Pancreas (tissue), 10 donors: Measurements from ENCODE around the gene GDE1. TPM values are rescaled to one million over a fixed set of nuclear protein-coding genes. Genes with fewer than 3 reads are reported as not detected.
A peak's percentile ranks its signal among the peaks of the same experiment; 100 is the strongest.

Experiments
- ATAC-seq, 4 donors: fragments of 200-7000 bp; cut with Tn5 transposase; one replicate each; pipeline versions ENCODE4 v1.8.0 to v1.9.1; 2020; ENCODE audit warnings: mild to moderate bottlenecking in 4 of 4, moderate library complexity in 4 of 4
- DNase-seq, 6 donors: peaks; one replicate each; pipeline ENCODE4 v3.0.0-alpha.2; 2020
- FAIRE-seq: peaks from 2 replicates; lab custom pipeline; 2012; peaks lifted over from hg19 to GRCh38; lab: Jason Lieb, UNC
- H3K27ac ChIP-seq, 4 donors: fragments of 200-600 bp; sonication (generic); 1 replicate in 3 of 4; 2 replicates in 1 of 4; pipeline versions ENCODE4 v1.5.0 to v1.8.0; 2020
- H3K27me3 ChIP-seq, 4 donors: fragments of 200-600 bp; one replicate each; pipeline ENCODE4 v1.8.0; 2021
- H3K36me3 ChIP-seq, 3 donors: fragments of 200-600 bp; sonication (generic) in 1 of 3; one replicate each; pipeline versions ENCODE4 v1.5.0 to v1.8.0; 2020 to 2021
- H3K4me1 ChIP-seq, 3 donors: fragments of 200-600 bp; one replicate each; pipeline ENCODE4 v1.8.0; 2021
- H3K4me3 ChIP-seq, 4 donors: fragments of 200-600 bp; sonication (generic) in 2 of 4; one replicate each; pipeline versions ENCODE4 v1.5.0 to v1.8.0; 2020 to 2021
- H3K9me3 ChIP-seq, 4 donors: fragments of 200-600 bp; one replicate each; pipeline ENCODE4 v1.8.0; 2021
- CTCF ChIP-seq, 4 donors: fragments of 200-600 bp; sonication (generic) in 3 of 4; IDR thresholded peaks; one replicate each; pipeline versions ENCODE4 v1.5.0 to v1.8.0; 2021; ENCODE audit warnings: antibody characterized with exemption in 4 of 4
- WGBS, 2 donors: extraction: QIAGEN DNeasy Blood & Tissue Kit; methylation state at CpG; one replicate each; pipeline ENCODE4 v1.1.7; 2013; 5-methylcytosine and 5-hydroxymethylcytosine counted together
- intact Hi-C, 3 donors: fragments of 100-400 bp; cut with DNase I; formaldehyde crosslinking; loops; one replicate each; pipeline versions ENCODE4 v1.11.1 to v1.14.2; 2022
- polyA plus RNA-seq, 2 donors: library from polyadenylated mRNA; stranded (reverse); fragments of 200-250 nt; gene quantifications; one replicate each; pipeline ENCODE4 v1.2.3, GENCODE V29; 2013
- total RNA-seq, 6 donors: library from RNA; stranded (reverse); fragmentation: NEBNext Ultra II Directional in 4 of 6; extraction: Animal tissue kit (Norgen Biotek cat#: 25700) in 4 of 6; gene quantifications; one replicate each; pipeline versions ENCODE4 v1.2.1 to v1.2.4, GENCODE V29; 2021 to 2023
- donor health status: healthy with polysubstance abuse.
- donor health status: DM: no; HTN: no; CAD: no; lungs with moderate emphysema.
- donor health status: DM: no; HTN: no; CAD: no.
- donor health status: control.
- donor health status: control.
- donor health status: Bipolar disorder and iron deficiency.
- donor health status: DM: yes; HTN: yes; CAD: no.
- donor health status: DM: no; HTN: no; CAD: no.
- donor health status: DM: no; HTN: no; CAD: no.
- donor health status: DM: yes; HTN: yes; CAD: no.

The GDE1 gene
- total and polyA plus RNA-seq, 8 donors = 14.3 to 39.4 (median 27.2) TPM

GRCh38 chr16:19517424-19518089, 4.3 kb downstream of the GDE1 start:
- H3K27me3 ChIP-seq = no peaks in the 10 kb centered on the region
- ATAC-seq = no peak
- 86% methylated on average over 8 of the region's 8 CpGs for WGBS, 2 donors
- DNase-seq = no peak
- TF ChIP-seq CTCF (IDR thresholded peaks at IDR 0.05) = no peak
- intact Hi-C loops = loop anchor here in 1 of 3 donors (10.0 kb wide), 1 partner anchor 423 kb away; no protein-coding TSS in a partner anchor
- no peak for FAIRE-seq
- peaks cover 0 to 18% (median 7%) of the 10 kb centered on the region in 3 donors for H3K36me3 ChIP-seq
- H3K4me1 ChIP-seq = peaks cover 11 to 39% (median 13%) of the 10 kb centered on the region in 3 donors
- no peak overlapping the region for H3K27ac ChIP-seq
- no peaks in the 10 kb centered on the region for H3K9me3 ChIP-seq
- H3K4me3 ChIP-seq = no peak overlapping the region

- intact Hi-C loops = loop anchor here in 1 of 3 donors (10.0 kb wide), 1 partner anchor 421 kb away; no protein-coding TSS in a partner anchor
- 96% methylated on average over 2 of the region's 2 CpGs for WGBS, 2 donors
- H3K4me3 ChIP-seq = no peak overlapping the region
- no peaks in the 10 kb centered on the region for H3K27me3 ChIP-seq
- TF ChIP-seq CTCF (IDR thresholded peaks at IDR 0.05) = no peak
- ATAC-seq = no peak
- FAIRE-seq = no peak
- no peaks in the 10 kb centered on the region for H3K9me3 ChIP-seq
- no peak overlapping the region for H3K27ac ChIP-seq
- peaks cover 0 to 18% (median 7%) of the 10 kb centered on the region in 3 donors for H3K36me3 ChIP-seq
- DNase-seq = no peak
- peaks cover 9 to 36% (median 12%) of the 10 kb centered on the region in 3 donors for H3K4me1 ChIP-seq
Observed at GRCh38 chr16:19515757-19516156, 6.1 kb downstream of the GDE1 start.

- TF ChIP-seq CTCF (IDR thresholded peaks at IDR 0.05) = no peak
- peaks cover 0 to 15% (median 0%) of the 10 kb centered on the region in 3 donors for H3K4me1 ChIP-seq
- FAIRE-seq = peak; percentile 97
- H3K4me3 ChIP-seq = no peak overlapping the region
- no peaks in the 10 kb centered on the region for H3K9me3 ChIP-seq
- peak overlapping the region in 1 of 4 donors; percentile 17 for H3K27ac ChIP-seq
- WGBS, 2 donors = 82 to 85% methylated on average over 4 of the region's 4 CpGs
- peaks cover 0 to 22% (median 7%) of the 10 kb centered on the region in 3 donors for H3K36me3 ChIP-seq
- intact Hi-C loops = loop anchor here in 1 of 3 donors (10.0 kb wide), 1 partner anchor 419 kb away; no protein-coding TSS in a partner anchor
- no peak for DNase-seq
- peak in 3 of 4 donors; percentile 51 to 74 (median 67) for ATAC-seq
- no peaks in the 10 kb centered on the region for H3K27me3 ChIP-seq
Observed at GRCh38 chr16:19513377-19514053, 8.4 kb downstream of the GDE1 start.

- Histone ChIP-seq H3K4me3 (no peak overlapping the region), H3K9me3 (no peaks in the 10 kb centered on the region), H3K27me3 (no peaks in the 10 kb centered on the region), H3K36me3 (peaks cover 0 to 22% (median 7%) of the 10 kb centered on the region in 3 donors), H3K27ac (no peak overlapping the region), H3K4me1 (peaks cover 0 to 12% (median 0%) of the 10 kb centered on the region in 3 donors)
- no peak for DNase-seq
- intact Hi-C loops = loop anchor here in 1 of 3 donors (10.0 kb wide), 1 partner anchor 417 kb away; no protein-coding TSS in a partner anchor
- no peak for TF ChIP-seq CTCF (IDR thresholded peaks at IDR 0.05)
- no peak for FAIRE-seq
- no peak for ATAC-seq
Observed at GRCh38 chr16:19512297-19512696, 9.6 kb downstream of the GDE1 start.
